Cardiac muscle cell (in vitro differentiated cells and primary cell): ENCODE data around the gene RAPGEF1. TPM values are rescaled to one million over a fixed set of nuclear protein-coding genes. Genes with fewer than 3 reads are reported as not detected.

Experiments used
- DNase-seq, 2 donors: peaks; one replicate each; pipeline versions ENCODE4 v3.0.0 to v3.0.0-alpha.2; 2010 to 2017; ENCODE audit warnings: low read depth in 1 of 2, low spot score in 1 of 2
- H3K27ac ChIP-seq: fragments of 200-600 bp; sonication (generic); 2 replicates; pipeline ENCODE4 v1.5.1; 2016
- H3K27me3 ChIP-seq: fragments of 200-600 bp; sonication (generic); 2 replicates; pipeline ENCODE4 v1.6.0; 2016; ENCODE audit warnings: control low read depth
- H3K36me3 ChIP-seq: fragments of 200-600 bp; sonication (generic); 2 replicates; pipeline ENCODE4 v1.5.1; 2016; ENCODE audit warnings: control low read depth
- H3K4me1 ChIP-seq: fragments of 200-600 bp; sonication (generic); 2 replicates; pipeline ENCODE4 v1.8.1; 2017; ENCODE audit warnings: low read depth, mild to moderate bottlenecking, mixed run types
- H3K4me3 ChIP-seq: fragments of 200-600 bp; sonication (generic); 2 replicates; pipeline ENCODE4 v1.5.1; 2016; ENCODE audit warnings: mild to moderate bottlenecking
- H3K9me3 ChIP-seq: fragments of 200-600 bp; sonication (generic); 2 replicates; pipeline ENCODE4 v1.5.1; 2017; ENCODE audit warnings: low read depth, mild to moderate bottlenecking, control low read depth
- CTCF ChIP-seq: IDR thresholded peaks from 2 replicates; pipeline ENCODE4 v1.5.1; 2012; ENCODE audit warnings: low read depth, mild to moderate bottlenecking, low read length
- polyA plus RNA-seq: library from polyadenylated mRNA; unstranded; fragments of >200 nt; fragmentation: Nextera tagmentation; extraction: Ambion mirVana; gene quantifications from 2 replicates; pipeline ENCODE4 v1.2.1, GENCODE V29; 2016
- total RNA-seq: library from RNA; depleted of rRNA; stranded (reverse); fragments of >200 nt; gene quantifications from 2 replicates; pipeline ENCODE4 v1.2.3, GENCODE V29; 2016

Gene RAPGEF1
- total and polyA plus RNA-seq, 2 experiments from 2014 or later = 42.1 to 51.1 TPM

GRCh38 chr9:131747352-131747751 lies 7.5 kb upstream of the RAPGEF1 start:
- TF ChIP-seq CTCF = peak; percentile 64

GRCh38 chr9:131745610-131746009 lies 5.7 kb upstream of the RAPGEF1 start:
- no peaks in the 10 kb centered on the region for H3K4me1 ChIP-seq
- H3K27me3 ChIP-seq = no peaks in the 10 kb centered on the region
- no peaks in the 10 kb centered on the region for H3K36me3 ChIP-seq
- no peak overlapping the region for H3K27ac ChIP-seq
- no peak overlapping the region for H3K4me3 ChIP-seq
- no peak for TF ChIP-seq CTCF
- no peaks in the 10 kb centered on the region for H3K9me3 ChIP-seq
- DNase-seq = no peak

More at GRCh38 chr9:131747352-131747751, 7.5 kb upstream of the RAPGEF1 start:
- H3K9me3 ChIP-seq = no peaks in the 10 kb centered on the region
- no peak overlapping the region for H3K4me3 ChIP-seq
- no peaks in the 10 kb centered on the region for H3K36me3 ChIP-seq
- DNase-seq = peak; percentile 47 to 76
- no peak overlapping the region for H3K27ac ChIP-seq
- no peaks in the 10 kb centered on the region for H3K27me3 ChIP-seq
- no peaks in the 10 kb centered on the region for H3K4me1 ChIP-seq

DNA sequence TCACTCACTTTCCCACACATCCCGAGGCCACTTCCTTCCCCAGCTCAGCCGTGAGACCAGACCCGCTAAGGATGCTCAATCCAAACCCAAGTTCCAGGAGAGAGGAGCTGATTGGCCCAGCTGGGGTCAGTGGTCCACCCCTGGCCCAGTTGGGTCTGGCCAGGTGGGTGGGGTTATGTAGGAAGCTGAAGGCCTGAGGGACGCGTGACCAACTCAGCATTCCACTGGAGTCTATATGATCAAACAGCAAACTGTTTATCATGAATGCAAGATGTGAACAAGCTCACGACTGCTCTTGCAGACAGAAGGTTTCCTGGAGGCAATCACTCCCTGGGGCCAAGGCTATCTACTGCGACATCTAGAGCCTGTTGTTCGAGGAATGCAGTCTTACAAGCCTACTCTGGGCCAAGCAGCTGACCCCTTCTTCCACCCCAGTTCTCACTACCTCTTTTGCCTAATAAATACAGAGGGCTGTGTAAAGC lies 4.9 kb upstream of the RAPGEF1 start:
- Histone ChIP-seq H3K4me1 (no peaks in the 10 kb centered on the region), H3K36me3 (no peaks in the 10 kb centered on the region), H3K9me3 (no peaks in the 10 kb centered on the region), H3K27ac (no peak overlapping the region), H3K4me3 (no peak overlapping the region), H3K27me3 (no peaks in the 10 kb centered on the region)
- DNase-seq = no peak
- no peak for TF ChIP-seq CTCF

GRCh38 chr9:131744171-131744719 lies 4.4 kb upstream of the RAPGEF1 start:
- Histone ChIP-seq H3K27ac (no peak overlapping the region), H3K4me1 (no peaks in the 10 kb centered on the region), H3K36me3 (no peaks in the 10 kb centered on the region), H3K4me3 (no peak overlapping the region), H3K9me3 (no peaks in the 10 kb centered on the region), H3K27me3 (no peaks in the 10 kb centered on the region)
- no peak for TF ChIP-seq CTCF
- no peak for DNase-seq

GRCh38 chr9:131743501-131743900 lies 3.6 kb upstream of the RAPGEF1 start:
- Histone ChIP-seq H3K4me3 (no peak overlapping the region), H3K27me3 (no peaks in the 10 kb centered on the region), H3K27ac (no peak overlapping the region), H3K4me1 (peaks cover 4% of the 10 kb centered on the region), H3K36me3 (no peaks in the 10 kb centered on the region), H3K9me3 (no peaks in the 10 kb centered on the region)
- no peak for TF ChIP-seq CTCF
- DNase-seq = no peak
